ENCODE data around the gene EXOSC10. TPM values are rescaled to one million over a fixed set of nuclear protein-coding genes. Genes with fewer than 3 reads are reported as not detected.

The EXOSC10 gene
- total RNA-seq, 1 donor from 2014 or later, result 47.7 TPM

GRCh38 chr1:11055676-11056075, 44.0 kb downstream of the EXOSC10 start:
- Histone ChIP-seq H3K9me3 (no peaks in the 10 kb centered on the region), H3K36me3 (peaks cover 27% of the 10 kb centered on the region), H3K4me1 (peaks cover 13% of the 10 kb centered on the region), H3K4me3 (no peak overlapping the region), H3K27me3 (ENCODE audit: low read depth) (no peaks in the 10 kb centered on the region), H3K27ac (no peak overlapping the region)
- intact Hi-C loops (cut with DNase I), result no loop called here
- ATAC-seq, result no peak
- TF ChIP-seq CTCF (IDR thresholded peaks at IDR 0.05), result no peak
- no peak for DNase-seq

DNA sequence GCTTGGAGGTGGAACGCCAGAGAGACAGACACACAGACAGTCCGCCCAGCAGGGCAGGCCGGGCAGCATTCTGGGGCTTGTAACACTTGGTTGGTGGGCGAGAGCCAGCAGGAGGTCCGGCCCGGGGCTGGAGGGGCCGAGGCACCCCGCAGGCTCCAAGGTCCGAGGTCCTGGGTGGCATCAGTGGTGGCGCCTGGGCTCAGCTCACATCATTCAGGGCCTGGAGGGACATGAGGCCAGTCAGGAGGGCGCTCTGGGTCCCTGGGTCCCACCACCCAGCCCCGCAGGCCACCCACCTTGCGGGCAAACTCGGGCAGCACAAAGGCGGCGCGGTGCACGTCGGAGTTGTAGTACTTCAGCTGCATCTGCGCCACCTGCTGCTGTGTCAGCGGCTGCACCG, 45.0 kb downstream of the EXOSC10 start:
- H3K9me3 ChIP-seq, result no peaks in the 10 kb centered on the region
- no peak overlapping the region for H3K27ac ChIP-seq
- intact Hi-C loops (cut with DNase I), result no loop called here
- no peak overlapping the region for H3K4me3 ChIP-seq
- H3K27me3 ChIP-seq (ENCODE audit: low read depth), result no peaks in the 10 kb centered on the region
- peak; percentile 35 for DNase-seq
- no peak for ATAC-seq
- peaks cover 11% of the 10 kb centered on the region for H3K4me1 ChIP-seq
- H3K36me3 ChIP-seq, result peaks cover 27% of the 10 kb centered on the region
- TF ChIP-seq CTCF (IDR thresholded peaks at IDR 0.05), result no peak

GRCh38 chr1:11054181-11054580, 45.5 kb downstream of the EXOSC10 start:
- no peak for ATAC-seq
- no peak for TF ChIP-seq CTCF (IDR thresholded peaks at IDR 0.05)
- no peak overlapping the region for H3K4me3 ChIP-seq
- no peak overlapping the region for H3K27ac ChIP-seq
- peak; percentile 15 for DNase-seq
- H3K36me3 ChIP-seq, result peaks cover 27% of the 10 kb centered on the region
- no peaks in the 10 kb centered on the region for H3K9me3 ChIP-seq
- no peaks in the 10 kb centered on the region for H3K27me3 ChIP-seq (ENCODE audit: low read depth)
- intact Hi-C loops (cut with DNase I), result no loop called here
- peaks cover 9% of the 10 kb centered on the region for H3K4me1 ChIP-seq

DNA sequence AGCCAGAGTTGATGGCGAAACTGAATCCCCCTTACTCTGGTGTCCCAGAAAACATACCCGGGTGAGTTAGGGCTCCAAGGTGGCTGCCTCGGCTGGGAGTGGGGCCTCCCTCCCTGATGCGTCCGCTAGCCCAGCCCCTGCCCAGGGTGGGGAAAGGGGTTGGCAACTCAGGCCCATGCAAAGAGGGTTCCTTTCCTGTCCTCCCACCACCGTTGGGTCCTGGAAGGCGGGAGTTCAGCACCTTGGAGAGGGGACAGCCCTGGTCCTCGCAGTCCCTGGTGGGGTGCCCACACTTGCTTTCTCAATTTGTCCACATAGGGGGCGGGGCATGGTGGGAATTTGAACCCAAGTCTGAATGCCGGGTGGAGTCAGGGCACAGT, 45.9 kb downstream of the EXOSC10 start:
- Histone ChIP-seq H3K4me3 (no peak overlapping the region), H3K4me1 (peaks cover 5% of the 10 kb centered on the region), H3K27me3 (ENCODE audit: low read depth) (no peaks in the 10 kb centered on the region), H3K27ac (no peak overlapping the region), H3K9me3 (no peaks in the 10 kb centered on the region), H3K36me3 (peaks cover 27% of the 10 kb centered on the region)
- peak; percentile 37 for DNase-seq
- ATAC-seq, result peak; percentile 26 to 32
- TF ChIP-seq CTCF (IDR thresholded peaks at IDR 0.05), result no peak
- intact Hi-C loops (cut with DNase I), result no loop called here

- ATAC-seq (no peak), DNase-seq (peak; percentile 42)
- Histone ChIP-seq H3K27ac (no peak overlapping the region), H3K36me3 (peaks cover 27% of the 10 kb centered on the region), H3K4me3 (no peak overlapping the region), H3K27me3 (ENCODE audit: low read depth) (no peaks in the 10 kb centered on the region), H3K4me1 (no peaks in the 10 kb centered on the region), H3K9me3 (no peaks in the 10 kb centered on the region)
- TF ChIP-seq CTCF (IDR thresholded peaks at IDR 0.05), result no peak
- intact Hi-C loops (cut with DNase I), result no loop called here
Measured at GRCh38 chr1:11052839-11053757, 46.6 kb downstream of the EXOSC10 start.

All from lower lobe of right lung (tissue), 2 donors.